Measurements from ENCODE around the gene SPTAN1.
"Not testable (repeated sequence)": the region's sequence is repeated elsewhere in the genome, so short reads cannot be mapped to it uniquely, and the experiment has no call there.

SPTAN1 gene

DNA sequence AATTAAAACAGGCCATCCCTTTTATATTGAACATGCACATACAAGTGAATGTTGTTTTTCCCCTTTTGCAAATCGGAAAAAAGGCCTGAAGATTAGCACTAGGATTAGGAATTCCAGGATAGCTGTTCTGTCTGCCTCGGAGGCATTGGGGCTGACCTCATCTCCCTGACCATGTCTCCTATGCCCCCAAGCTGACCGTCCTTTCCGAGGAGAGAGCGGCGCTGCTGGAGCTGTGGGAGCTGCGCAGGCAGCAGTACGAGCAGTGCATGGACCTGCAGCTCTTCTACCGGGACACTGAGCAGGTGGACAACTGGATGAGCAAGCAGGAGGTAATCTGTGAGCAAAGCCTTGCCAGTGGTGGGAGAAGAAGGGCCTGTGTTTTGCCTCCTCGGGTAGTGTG lies 28.3 kb downstream of the SPTAN1 start:
- H3K4me1 ChIP-seq (ENCODE audit: control insufficient read depth in 2 of 2, insufficient read depth in 1 of 2, low read depth in 1 of 2, low read length in 2 of 2), result no peaks in the 10 kb centered on the region
- no peak overlapping the region for H2BK5ac ChIP-seq (ENCODE audit: low read length)
- H4K8ac ChIP-seq (ENCODE audit: low read depth, low read length), result no peak overlapping the region
- no peak overlapping the region for H3K14ac ChIP-seq (ENCODE audit: low read length)
- H3K9me3 ChIP-seq (replicated peaks in 1 of 2; ENCODE audit: control insufficient read depth in 2 of 2, insufficient read depth in 1 of 2, low read depth in 1 of 2, low read length in 2 of 2), result no peaks in the 10 kb centered on the region
- no peak overlapping the region for H2AK5ac ChIP-seq (ENCODE audit: low read depth, low read length)
- no peak overlapping the region for H4K91ac ChIP-seq (ENCODE audit: low read depth, low read length, poor library complexity)
- H3K27me3 ChIP-seq (ENCODE audit: control insufficient read depth in 3 of 3, insufficient read depth in 3 of 3, low read depth in 1 of 3, low read length in 3 of 3), result no peaks in the 10 kb centered on the region
- peaks cover 65 to 100% of the 10 kb centered on the region in 2 donors for H3K36me3 ChIP-seq (replicated peaks in 1 of 2; ENCODE audit: control insufficient read depth in 2 of 2, insufficient read depth in 2 of 2, low read length in 2 of 2)
- H3K27ac ChIP-seq (replicated peaks; ENCODE audit: low read length), result no peak overlapping the region
- DNase-seq (ENCODE audit: low spot score), result no peak
- no peak overlapping the region for H3K4me2 ChIP-seq (ENCODE audit: insufficient read depth, low read length, poor library complexity, severe bottlenecking)
- H3K23ac ChIP-seq (ENCODE audit: low read depth, low read length, poor library complexity), result no peak overlapping the region
- whole genome bisulfite sequencing, 2 donors (ENCODE audit: extremely low coverage in 2 of 2, insufficient read length in 2 of 2, insufficient replicate concordance in 1 of 2), result no CpG with 5 or more reads among the region's 10 CpGs
- H2AFZ ChIP-seq (ENCODE audit: low read length), result no peak overlapping the region
- H3K4me3 ChIP-seq (ENCODE audit: low read length in 2 of 2), result no peak overlapping the region
- no peak overlapping the region for H2BK12ac ChIP-seq (ENCODE audit: low read length)
- H3K9ac ChIP-seq (ENCODE audit: low read depth, low read length, poor library complexity), result no peak overlapping the region
- H3K18ac ChIP-seq (ENCODE audit: low read length), result no peak overlapping the region
- H3K79me1 ChIP-seq (ENCODE audit: low read depth, low read length), result no peaks in the 10 kb centered on the region
- no peak overlapping the region for H3K4ac ChIP-seq (ENCODE audit: low read length)
- H2BK120ac ChIP-seq (ENCODE audit: low read depth, low read length), result no peak overlapping the region
- H2BK15ac ChIP-seq (ENCODE audit: low read length), result no peak overlapping the region

DNA sequence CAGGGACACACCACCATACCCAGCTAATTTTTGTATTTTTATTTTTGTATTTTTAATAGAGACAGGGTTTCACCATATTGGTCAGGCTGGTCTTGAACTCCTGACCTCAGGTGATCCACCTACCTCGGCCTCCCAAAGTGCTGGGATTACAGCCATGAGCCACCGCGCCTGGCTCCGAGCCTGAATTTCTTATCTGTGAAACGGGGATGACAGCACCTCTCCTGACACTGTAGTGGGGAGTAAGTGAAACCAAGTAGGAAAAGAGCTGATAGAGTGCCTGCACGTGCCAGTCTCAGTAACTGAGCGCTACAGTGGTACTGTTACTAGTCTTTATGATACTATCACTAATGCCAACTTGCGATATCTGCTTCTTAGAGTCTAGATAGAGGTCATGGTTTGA lies 32.8 kb downstream of the SPTAN1 start:
- no CpG with 5 or more reads among the region's 8 CpGs for WGBS, 2 donors (ENCODE audit: extremely low coverage in 2 of 2, insufficient read length in 2 of 2, insufficient replicate concordance in 1 of 2)
- not testable (repeated sequence) for DNase-seq (ENCODE audit: low spot score)

DNA sequence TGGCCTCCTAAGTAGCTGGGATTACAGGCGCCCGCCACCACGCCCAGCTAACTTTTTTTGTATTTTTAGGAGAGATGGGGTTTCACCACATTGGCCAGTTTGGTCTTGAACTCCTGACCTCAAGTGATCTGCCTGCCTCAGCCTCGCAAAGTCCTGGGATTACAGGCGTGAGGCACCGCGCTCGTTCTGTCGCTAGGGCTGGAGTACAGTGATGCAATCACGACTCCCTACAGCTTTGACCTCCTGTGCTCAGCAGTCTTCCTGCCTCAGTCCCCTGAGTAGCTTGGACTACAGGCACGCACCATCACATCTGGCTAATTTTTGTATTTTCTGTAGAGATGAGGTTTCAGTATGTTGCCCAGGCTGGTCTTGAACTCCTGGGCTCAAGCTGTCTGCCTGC lies 34.5 kb downstream of the SPTAN1 start:
- not testable (repeated sequence) for H2BK120ac ChIP-seq (ENCODE audit: low read depth, low read length); H3K9ac ChIP-seq (ENCODE audit: low read depth, low read length, poor library complexity); H3K4me3 ChIP-seq (ENCODE audit: low read length in 2 of 2); DNase-seq (ENCODE audit: low spot score); H2BK12ac ChIP-seq (ENCODE audit: low read length); H3K27ac ChIP-seq (replicated peaks; ENCODE audit: low read length); H2AK5ac ChIP-seq (ENCODE audit: low read depth, low read length); H2AFZ ChIP-seq (ENCODE audit: low read length); H2BK15ac ChIP-seq (ENCODE audit: low read length); H3K18ac ChIP-seq (ENCODE audit: low read length); H3K9me3 ChIP-seq (replicated peaks in 1 of 2; ENCODE audit: control insufficient read depth in 2 of 2, insufficient read depth in 1 of 2, low read depth in 1 of 2, low read length in 2 of 2); H3K14ac ChIP-seq (ENCODE audit: low read length); H3K4ac ChIP-seq (ENCODE audit: low read length); H3K27me3 ChIP-seq (ENCODE audit: control insufficient read depth in 3 of 3, insufficient read depth in 3 of 3, low read depth in 1 of 3, low read length in 3 of 3); H3K79me1 ChIP-seq (ENCODE audit: low read depth, low read length); H4K91ac ChIP-seq (ENCODE audit: low read depth, low read length, poor library complexity); H2BK5ac ChIP-seq (ENCODE audit: low read length); H4K8ac ChIP-seq (ENCODE audit: low read depth, low read length); H3K4me1 ChIP-seq (ENCODE audit: control insufficient read depth in 2 of 2, insufficient read depth in 1 of 2, low read depth in 1 of 2, low read length in 2 of 2); H3K4me2 ChIP-seq (ENCODE audit: insufficient read depth, low read length, poor library complexity, severe bottlenecking); H3K23ac ChIP-seq (ENCODE audit: low read depth, low read length, poor library complexity)
- H3K36me3 ChIP-seq (replicated peaks in 1 of 2; ENCODE audit: control insufficient read depth in 2 of 2, insufficient read depth in 2 of 2, low read length in 2 of 2), result peaks cover 65 to 94% of the 10 kb centered on the region in 2 donors
- no CpG with 5 or more reads among the region's 11 CpGs for WGBS, 2 donors (ENCODE audit: extremely low coverage in 2 of 2, insufficient read length in 2 of 2, insufficient replicate concordance in 1 of 2)

More for the DNA sequence above, 32.8 kb downstream of the SPTAN1 start:
- peaks cover 61 to 95% of the 10 kb centered on the region in 2 donors for H3K36me3 ChIP-seq (replicated peaks in 1 of 2; ENCODE audit: control insufficient read depth in 2 of 2, insufficient read depth in 2 of 2, low read length in 2 of 2)
- not testable (repeated sequence) for H3K14ac ChIP-seq (ENCODE audit: low read length); H3K9me3 ChIP-seq (replicated peaks in 1 of 2; ENCODE audit: control insufficient read depth in 2 of 2, insufficient read depth in 1 of 2, low read depth in 1 of 2, low read length in 2 of 2); H2BK15ac ChIP-seq (ENCODE audit: low read length); H3K18ac ChIP-seq (ENCODE audit: low read length); H2BK12ac ChIP-seq (ENCODE audit: low read length); H2BK5ac ChIP-seq (ENCODE audit: low read length); H3K4me1 ChIP-seq (ENCODE audit: control insufficient read depth in 2 of 2, insufficient read depth in 1 of 2, low read depth in 1 of 2, low read length in 2 of 2); H2BK120ac ChIP-seq (ENCODE audit: low read depth, low read length); H3K23ac ChIP-seq (ENCODE audit: low read depth, low read length, poor library complexity); H3K9ac ChIP-seq (ENCODE audit: low read depth, low read length, poor library complexity); H3K27ac ChIP-seq (replicated peaks; ENCODE audit: low read length); H4K91ac ChIP-seq (ENCODE audit: low read depth, low read length, poor library complexity); H3K79me1 ChIP-seq (ENCODE audit: low read depth, low read length); H3K4me2 ChIP-seq (ENCODE audit: insufficient read depth, low read length, poor library complexity, severe bottlenecking); H2AK5ac ChIP-seq (ENCODE audit: low read depth, low read length); H3K27me3 ChIP-seq (ENCODE audit: control insufficient read depth in 3 of 3, insufficient read depth in 3 of 3, low read depth in 1 of 3, low read length in 3 of 3); H3K4me3 ChIP-seq (ENCODE audit: low read length in 2 of 2); H3K4ac ChIP-seq (ENCODE audit: low read length); H4K8ac ChIP-seq (ENCODE audit: low read depth, low read length); H2AFZ ChIP-seq (ENCODE audit: low read length)

DNA sequence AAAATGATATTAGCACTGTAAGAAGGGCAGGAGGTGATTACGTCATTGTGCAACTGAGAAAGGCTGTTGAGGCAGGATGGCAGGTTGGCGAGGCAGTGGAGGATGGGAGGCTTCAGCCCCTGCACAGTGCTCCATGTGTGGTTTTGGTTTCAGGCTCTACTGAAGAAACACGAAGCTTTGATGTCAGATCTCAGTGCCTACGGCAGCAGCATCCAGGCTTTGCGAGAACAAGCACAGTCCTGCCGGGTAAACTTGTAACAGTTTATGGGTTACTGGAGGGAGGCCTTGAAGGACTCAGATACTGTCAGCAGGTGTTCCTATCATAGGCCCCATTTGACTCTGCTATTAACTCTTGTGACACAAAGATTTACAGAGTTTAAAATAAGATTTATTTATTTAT lies 35.1 kb downstream of the SPTAN1 start:
- Histone ChIP-seq H3K4ac (ENCODE audit: low read length) (no peak overlapping the region), H2BK12ac (ENCODE audit: low read length) (no peak overlapping the region), H2AK5ac (ENCODE audit: low read depth, low read length) (no peak overlapping the region), H2BK5ac (ENCODE audit: low read length) (no peak overlapping the region), H4K8ac (ENCODE audit: low read depth, low read length) (no peak overlapping the region), H3K9me3 (replicated peaks in 1 of 2; ENCODE audit: control insufficient read depth in 2 of 2, insufficient read depth in 1 of 2, low read depth in 1 of 2, low read length in 2 of 2) (no peaks in the 10 kb centered on the region), H3K4me1 (ENCODE audit: control insufficient read depth in 2 of 2, insufficient read depth in 1 of 2, low read depth in 1 of 2, low read length in 2 of 2) (no peaks in the 10 kb centered on the region), H2BK120ac (ENCODE audit: low read depth, low read length) (no peak overlapping the region), H3K79me1 (ENCODE audit: low read depth, low read length) (no peaks in the 10 kb centered on the region), H2BK15ac (ENCODE audit: low read length) (no peak overlapping the region), H2AFZ (ENCODE audit: low read length) (no peak overlapping the region), H3K9ac (ENCODE audit: low read depth, low read length, poor library complexity) (no peak overlapping the region), H3K4me3 (ENCODE audit: low read length in 2 of 2) (no peak overlapping the region), H3K4me2 (ENCODE audit: insufficient read depth, low read length, poor library complexity, severe bottlenecking) (no peak overlapping the region), H3K18ac (ENCODE audit: low read length) (no peak overlapping the region), H3K14ac (ENCODE audit: low read length) (no peak overlapping the region), H4K91ac (ENCODE audit: low read depth, low read length, poor library complexity) (no peak overlapping the region), H3K23ac (ENCODE audit: low read depth, low read length, poor library complexity) (no peak overlapping the region), H3K36me3 (replicated peaks in 1 of 2; ENCODE audit: control insufficient read depth in 2 of 2, insufficient read depth in 2 of 2, low read length in 2 of 2) (peaks cover 63 to 94% of the 10 kb centered on the region in 2 donors), H3K27ac (replicated peaks; ENCODE audit: low read length) (no peak overlapping the region), H3K27me3 (ENCODE audit: control insufficient read depth in 3 of 3, insufficient read depth in 3 of 3, low read depth in 1 of 3, low read length in 3 of 3) (no peaks in the 10 kb centered on the region)
- no peak for DNase-seq (ENCODE audit: low spot score)
- no CpG with 5 or more reads among the region's 6 CpGs for WGBS, 2 donors (ENCODE audit: extremely low coverage in 2 of 2, insufficient read length in 2 of 2, insufficient replicate concordance in 1 of 2)
